Measurements from ENCODE around the gene EGFL8.

EGFL8 gene

DNA sequence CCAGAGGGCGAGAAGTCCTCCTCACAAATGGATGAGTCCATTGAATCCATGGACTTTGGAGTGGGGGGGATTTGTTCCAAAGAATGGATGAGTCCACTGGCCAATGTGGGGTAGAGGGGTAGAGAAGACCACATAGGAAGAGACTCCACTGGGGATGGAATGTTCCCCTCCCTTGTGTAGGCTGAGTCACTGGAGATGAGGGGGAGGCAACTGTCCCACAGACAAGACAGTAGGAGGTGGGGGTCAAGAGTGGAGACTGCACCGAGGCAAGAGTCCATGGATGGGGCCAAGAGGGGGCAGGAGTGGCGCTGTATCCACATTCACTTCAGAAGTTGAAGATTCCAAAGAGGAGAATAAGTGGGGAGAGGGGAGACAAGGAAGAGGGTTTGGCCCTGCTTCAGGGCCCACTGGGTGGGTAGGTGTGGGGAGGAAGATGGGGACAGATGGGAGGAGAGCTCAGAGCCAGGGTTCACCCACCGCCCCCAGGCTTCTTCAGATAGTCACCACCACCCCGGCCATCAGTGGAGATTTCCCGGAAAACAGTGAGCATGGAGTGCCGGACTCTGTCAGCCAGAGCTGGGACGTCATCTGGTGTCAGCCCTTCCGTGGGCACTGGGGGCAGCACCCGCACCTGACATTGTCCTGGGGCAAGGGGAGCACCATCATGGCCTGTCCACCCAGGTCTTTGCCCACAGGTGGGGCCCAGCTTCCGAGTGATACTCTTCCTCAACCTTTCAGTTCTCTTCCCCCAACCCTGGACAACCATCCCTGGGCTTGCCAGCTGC lies 4.6 kb downstream of the EGFL8 start:
- DNase-seq: no peak

DNA sequence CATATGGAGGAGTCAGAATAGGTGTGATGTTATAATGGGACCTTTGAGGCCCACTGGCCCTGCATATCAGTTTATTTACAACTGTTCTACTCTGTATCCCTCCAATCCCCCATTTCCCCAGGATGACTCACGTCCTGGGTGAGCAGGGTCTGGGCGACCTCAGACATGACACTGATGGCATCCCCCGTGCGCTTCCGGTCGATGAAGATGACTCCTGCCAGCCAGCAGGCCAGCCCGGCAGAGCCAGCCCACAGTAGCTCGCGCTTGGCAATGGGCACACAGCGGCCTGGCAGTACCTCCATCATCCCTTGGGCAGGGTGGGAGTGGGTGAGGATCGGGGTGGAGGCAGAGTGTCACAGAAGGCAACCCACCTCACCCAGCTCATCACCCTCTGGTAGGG lies 5.9 kb downstream of the EGFL8 start:
- no peak for DNase-seq

DNA sequence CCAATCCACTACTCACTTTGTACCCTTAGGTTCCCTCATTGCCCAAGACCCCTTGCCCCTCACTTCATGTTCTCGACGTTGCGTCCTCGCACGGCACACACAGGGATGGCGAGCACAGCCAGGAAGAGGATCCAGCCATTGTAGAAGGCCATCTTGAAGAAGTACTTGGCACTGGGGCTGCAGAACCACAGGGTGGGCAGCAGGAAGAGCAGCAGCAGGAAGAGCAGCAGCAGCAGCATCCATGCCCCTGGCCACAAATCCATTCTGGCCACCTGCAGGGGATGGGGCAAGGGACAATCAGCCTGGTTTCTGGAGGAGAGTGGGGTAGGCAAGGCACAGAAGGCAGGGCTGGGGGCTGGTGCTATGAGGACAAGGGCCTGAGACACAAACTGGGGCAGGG lies 6.8 kb downstream of the EGFL8 start:
- no peak for DNase-seq

DNA sequence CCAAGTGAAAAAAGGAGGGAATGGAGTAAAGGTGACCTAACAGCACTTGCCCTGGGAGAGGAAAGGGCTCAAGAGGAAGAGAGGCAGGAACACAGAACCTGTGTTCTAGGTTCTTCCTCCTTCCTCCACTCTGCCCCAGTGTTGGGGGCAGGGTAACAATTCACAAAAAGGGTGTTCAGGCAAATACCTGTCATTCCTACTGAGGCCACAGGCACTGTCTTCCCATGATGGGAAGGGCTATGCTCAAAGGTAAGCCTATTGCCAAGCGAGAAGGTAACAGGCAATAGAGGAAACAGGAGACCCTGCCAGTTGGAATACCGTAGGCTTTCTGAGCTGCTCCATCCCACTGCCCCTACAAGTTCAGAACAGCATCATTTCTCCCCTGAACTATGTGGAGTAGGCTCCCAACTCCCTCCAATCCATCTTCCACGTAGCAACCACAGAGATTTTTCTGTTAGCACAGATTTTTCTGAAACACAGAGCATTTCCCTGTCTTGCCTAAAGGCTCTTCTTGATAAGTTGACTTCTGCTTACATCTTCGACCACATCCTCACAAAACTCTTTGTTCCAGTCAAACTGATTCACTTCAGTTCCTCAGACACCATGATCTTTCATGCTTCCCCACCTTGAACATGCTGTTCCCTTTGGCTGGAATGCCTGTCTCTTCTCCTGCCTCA lies 8.8 kb downstream of the EGFL8 start:
- DNase-seq: no peak

DNA sequence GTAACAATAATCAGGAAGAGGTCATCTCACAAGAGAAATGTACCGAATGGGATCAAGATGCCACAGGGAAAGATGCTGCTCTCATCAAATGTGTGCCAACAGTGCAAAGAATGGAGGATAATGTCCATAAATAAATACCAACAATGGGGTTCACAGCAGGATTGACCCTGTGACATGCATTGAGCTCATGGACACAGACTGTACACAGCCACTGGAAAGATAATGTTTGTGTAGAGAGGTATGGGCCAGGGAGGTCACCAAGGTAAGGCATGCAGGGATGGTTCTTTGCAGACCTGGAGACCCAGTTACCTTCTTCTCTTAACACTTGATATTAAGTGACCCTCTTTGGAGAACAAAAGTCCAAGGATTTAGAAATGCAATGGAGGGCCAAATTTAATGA lies 10.0 kb downstream of the EGFL8 start:
- no peak for DNase-seq

DNA sequence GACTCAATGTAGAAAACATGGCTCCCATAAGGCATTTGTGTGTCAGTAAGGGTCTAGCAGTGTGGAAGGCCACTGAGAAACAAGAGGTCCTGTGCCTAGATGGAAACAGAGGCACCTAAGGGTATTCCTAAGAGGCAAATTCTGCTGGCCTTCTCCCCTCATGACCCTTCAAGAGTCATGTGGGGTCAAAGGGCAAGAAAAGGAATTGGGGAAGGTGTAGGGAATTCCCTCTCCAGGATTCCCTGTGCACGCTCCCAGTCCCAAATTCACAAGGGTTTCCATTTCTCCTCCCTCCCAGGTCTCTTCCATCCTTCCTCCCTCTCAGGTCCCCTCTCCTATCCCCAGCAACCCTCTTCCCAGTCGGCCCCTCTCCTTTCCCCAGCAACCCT lies 10.9 kb downstream of the EGFL8 start:
- DNase-seq: no peak

DNA sequence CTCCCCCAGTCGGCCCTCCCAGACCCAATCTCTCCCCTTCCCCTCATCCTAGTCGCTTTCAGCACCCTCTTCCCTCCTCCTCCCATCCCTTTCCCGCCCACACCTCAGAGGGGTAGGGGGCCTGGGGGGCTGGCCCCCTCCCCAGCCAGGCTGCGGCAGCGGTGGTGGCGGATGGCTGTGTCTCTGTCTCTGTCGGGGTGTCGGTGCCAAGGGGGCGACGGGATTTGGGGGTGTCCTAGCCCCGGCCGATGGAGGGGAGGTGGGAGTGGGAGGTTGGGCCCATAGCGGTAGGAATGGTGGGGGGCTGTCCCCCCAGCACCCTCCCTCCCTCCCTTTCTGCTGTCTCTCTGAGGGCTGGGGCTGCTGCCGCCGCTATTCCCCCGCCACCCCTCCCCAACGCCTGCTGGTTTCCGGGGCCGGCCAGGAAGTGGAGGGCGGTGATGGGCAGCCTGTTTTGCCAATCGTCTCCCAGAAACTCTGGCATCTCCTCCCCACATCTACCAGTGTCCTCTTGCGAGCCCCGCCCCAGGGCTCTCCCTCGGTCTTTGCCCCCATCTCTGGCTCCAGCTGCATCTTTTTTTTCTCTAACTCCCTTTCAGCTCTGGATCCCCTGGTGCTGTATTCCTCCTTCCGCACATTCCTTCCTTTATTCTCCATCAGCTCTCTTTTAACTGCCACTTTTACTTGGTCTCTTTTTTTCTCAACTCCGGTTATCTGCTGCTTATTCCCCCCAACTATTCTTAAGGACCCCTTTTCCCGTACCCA lies 11.5 kb downstream of the EGFL8 start, which contains the start of gene AGPAT1:
Gene AGPAT1 (minus strand): TSS at position 374 of the 765 bp plus-strand sequence. CDS start 4,588 bp downstream, outside the sequence.
- DNase-seq: peak; percentile 92

DNA sequence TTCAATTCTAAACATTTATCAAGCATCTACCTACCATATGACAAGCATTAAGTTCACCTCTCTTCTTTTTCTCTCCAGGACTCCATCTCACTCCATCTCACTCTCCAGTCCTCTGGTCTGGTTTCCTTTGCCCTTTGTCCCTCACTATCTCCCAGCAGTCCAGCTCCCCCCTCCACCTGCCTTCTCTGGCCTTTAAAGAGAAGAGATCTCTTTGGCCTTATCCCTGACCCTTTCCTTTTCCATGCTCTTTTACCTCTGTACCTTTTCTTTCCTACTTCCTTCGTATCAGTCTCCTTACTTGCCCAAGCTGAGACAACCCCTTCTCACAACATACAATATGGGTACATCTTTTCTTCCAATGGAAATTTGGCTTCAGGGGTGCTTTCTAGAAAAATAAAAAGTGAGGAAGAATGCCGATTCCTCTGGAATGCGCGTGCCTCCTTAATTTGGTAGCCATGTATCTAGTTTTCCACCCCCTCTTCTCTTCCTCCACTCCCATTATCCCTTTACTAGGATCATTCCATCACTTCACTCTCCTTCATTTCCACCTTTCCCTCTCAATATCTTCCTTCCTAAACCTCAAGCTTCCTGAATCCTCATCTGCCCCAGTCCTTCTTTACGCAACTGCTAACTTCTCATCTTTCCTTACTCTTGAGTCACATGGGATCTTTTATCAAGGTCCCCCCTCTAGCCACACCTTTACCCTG lies 12.2 kb downstream of the EGFL8 start:
- no peak for DNase-seq

DNA sequence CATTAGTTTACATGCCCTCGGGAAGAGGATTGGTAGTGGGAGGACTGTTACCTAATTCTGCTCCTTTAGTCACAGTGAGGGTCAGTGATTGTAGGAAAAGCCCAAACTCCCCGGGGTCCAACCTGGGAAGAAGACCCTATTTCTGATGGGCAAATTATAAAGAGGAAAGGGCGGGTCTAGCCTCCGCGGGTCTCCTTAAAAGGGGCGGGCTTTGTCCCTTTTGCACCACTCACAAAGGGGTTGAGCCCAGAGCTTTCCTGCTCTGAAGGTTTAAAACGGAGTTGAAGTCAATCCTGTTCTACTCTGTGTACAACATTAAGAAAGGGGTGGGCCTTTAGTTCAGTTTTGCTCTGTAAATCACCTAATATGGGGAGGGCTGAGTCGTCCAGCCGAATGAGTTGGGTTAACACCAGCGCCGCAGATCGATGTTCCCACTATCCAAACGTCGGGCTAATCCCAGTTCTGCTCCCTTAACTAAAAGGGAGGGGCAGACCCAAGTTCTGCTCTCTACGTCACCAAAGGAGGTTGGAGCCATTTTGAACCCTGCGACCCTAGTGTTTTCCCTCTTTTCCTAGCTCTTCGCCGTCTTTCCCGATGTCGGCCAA lies 12.9 kb downstream of the EGFL8 start:
- DNase-seq: peak; percentile 43

DNA sequence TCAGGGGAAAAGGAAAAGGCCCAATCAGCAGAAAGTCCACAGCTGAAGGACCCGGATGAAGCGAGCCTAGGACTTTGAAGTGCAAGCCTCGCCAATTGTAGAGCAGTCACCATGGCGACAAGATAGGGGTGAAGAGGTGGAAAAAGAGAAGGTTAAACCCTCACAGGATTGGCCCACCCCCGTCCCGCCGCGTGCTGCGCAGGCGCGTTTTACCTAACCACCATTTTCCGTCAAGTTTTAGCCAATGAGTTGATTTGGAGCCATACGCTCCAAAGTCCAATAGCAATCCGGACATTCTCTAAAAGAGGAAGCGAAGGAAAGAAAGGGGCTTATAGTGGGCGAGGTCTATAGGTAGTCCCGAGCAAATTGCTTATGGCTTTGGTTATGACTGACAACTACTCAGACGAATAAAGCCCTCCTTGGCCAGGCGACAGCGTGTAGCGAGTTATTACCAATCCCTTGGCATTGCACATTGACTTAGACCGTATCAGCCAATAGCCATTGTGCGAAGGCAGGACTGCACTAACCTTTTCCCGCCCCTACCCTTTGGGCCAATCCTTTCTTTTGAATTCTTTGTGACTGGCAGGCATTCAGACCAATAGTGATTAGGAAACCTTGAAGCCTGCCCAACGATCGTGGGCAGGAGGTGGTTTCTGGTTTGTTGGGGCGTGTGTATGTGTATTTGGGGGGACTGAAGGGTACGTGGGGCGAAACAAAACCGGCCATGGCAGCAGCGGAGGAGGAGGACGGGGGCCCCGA lies 13.6 kb downstream of the EGFL8 start, which contains the start of gene RNF5:
Gene RNF5 (plus strand): TSS at position 618 of the 759 bp plus-strand sequence. CDS start 107 bp downstream, at position 725.
- peak; percentile 100 for DNase-seq

DNA sequence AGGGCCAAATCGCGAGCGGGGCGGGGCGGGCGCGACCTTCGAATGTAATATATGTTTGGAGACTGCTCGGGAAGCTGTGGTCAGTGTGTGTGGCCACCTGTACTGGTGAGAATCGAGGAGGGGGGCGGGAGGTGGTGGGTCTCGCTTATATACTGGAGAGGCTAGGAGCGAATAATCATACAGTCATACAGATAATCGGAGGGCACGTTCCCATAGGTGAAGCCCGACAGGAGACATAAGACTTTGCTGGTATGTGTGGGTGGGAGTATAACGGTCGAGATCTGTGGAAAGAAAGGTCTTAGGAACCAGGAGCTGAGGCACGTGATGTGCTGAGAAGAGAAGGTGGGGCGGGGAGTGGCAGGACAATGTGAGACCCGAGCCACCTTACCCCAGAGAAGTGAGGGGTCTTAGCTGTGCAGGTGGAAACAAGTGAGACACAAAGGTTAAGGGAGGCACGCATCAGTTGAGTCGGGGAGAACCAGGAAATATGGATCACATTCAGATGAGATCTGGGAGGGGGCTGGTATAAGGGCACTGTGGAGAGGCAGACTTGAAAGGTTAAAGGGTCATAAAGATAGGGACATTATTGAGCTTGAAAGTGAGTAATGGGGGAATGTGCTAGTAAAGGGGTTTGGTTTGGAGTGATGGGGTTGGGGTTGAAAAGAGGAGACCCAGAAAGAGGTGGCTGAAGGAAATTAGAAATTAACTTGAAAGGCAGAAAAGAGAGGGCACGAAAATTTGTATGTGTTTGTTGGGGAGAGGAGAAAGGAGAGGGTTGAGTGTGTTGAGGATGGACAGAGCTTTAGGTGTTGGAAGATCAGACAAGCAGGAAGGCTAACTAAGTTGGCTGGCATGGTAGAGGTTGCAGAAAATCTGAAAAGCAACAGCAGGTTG lies 14.4 kb downstream of the EGFL8 start:
- DNase-seq: no peak

DNA sequence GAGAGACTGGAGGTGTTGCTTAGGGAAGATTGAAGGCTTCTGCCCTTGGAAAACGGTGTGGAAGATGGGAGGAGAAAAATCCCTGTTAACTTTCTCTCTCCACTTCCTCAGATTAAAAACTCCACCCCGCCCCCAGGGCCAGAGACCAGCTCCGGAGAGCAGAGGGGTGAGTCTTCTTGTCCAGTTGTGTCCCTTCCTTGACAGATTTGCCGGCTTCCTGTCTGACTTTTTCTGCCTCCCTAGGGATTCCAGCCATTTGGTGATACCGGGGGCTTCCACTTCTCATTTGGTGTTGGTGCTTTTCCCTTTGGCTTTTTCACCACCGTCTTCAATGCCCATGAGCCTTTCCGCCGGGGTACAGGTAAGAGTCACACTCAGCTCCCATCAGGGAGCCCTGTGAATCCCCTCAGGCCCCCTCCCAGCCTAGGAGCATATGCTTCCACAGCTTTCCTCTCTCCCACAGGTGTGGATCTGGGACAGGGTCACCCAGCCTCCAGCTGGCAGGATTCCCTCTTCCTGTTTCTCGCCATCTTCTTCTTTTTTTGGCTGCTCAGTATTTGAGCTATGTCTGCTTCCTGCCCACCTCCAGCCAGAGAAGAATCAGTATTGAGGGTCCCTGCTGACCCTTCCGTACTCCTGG lies 15.5 kb downstream of the EGFL8 start:
- DNase-seq: no peak

DNA sequence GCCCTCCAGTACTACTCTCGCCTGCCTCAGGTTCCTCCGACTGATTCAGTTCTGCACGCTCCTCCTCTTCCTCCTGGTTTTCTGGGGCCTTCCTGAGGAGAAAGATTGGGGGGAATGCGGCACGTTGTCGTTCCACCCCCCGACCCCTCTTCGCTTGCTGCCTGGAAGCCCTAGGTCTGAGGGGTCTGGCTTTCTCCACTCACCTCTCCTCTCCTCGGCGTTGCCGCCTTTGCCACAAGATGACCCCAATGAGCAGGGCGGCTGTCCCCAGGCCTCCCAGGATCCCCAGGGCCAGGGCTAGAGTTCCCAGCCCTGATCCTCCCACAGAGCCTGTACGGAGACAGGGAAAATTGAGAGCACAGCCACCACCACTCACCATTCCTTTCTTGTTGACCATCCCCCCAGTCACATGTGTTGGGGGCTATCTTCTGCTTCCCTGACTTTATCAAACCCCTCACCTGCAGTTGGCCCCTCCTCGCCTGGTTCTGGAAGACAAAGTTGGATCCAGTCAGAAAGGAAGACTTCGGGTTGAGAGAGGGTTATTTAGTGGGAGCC lies 16.8 kb downstream of the EGFL8 start:
- DNase-seq: no peak

DNA sequence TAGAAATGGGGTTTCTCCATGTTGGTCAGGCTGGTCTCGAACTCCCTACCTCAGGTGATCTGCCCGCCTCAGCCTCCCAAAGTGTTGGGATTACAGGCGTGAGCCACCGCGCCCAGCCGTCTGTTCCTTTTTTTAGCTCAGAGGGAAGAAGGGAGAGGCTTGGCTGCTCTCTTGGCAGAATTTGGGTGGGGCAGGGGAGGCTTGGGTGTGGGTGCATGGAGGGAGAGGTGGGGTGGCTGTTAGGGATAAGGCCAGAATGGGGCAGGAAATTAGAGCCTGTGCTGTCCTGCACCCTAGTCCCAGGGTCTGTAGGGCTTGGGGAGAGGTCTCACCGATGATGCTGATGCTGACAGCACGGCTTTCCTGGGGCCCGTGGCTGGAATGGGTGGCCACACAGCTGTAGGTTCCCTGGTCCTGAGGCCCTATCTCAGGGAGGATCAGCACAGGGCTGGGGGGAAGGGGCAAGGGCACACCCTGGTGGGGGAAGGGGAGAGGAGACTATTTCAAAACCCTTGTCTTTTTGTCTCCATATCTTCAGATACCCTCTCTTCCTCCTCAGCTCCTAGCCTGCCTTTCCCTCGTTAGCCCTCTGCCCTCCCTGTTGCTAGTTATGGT lies 17.6 kb downstream of the EGFL8 start:
- DNase-seq: no peak

DNA sequence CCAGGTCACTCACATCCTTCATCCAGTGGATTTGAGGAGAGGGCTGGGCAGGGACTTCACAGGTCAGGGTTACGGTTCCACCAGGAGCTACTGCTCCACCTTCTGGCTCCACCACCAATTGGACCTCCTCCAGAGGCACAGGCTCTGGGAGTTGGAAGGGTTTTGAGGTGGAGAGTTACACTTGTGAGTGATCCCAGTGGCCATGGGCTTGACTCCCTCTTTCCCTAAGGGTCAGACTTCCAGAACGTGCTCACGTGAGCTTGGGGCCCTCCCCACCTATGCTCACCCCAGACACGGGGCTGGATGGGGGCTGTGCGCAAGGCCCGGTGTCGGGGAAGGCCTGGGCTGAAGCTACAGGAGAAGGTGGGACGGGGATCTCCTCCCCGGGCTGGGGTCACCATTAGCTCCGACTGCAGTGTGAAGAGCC lies 18.2 kb downstream of the EGFL8 start:
- DNase-seq: no peak

DNA sequence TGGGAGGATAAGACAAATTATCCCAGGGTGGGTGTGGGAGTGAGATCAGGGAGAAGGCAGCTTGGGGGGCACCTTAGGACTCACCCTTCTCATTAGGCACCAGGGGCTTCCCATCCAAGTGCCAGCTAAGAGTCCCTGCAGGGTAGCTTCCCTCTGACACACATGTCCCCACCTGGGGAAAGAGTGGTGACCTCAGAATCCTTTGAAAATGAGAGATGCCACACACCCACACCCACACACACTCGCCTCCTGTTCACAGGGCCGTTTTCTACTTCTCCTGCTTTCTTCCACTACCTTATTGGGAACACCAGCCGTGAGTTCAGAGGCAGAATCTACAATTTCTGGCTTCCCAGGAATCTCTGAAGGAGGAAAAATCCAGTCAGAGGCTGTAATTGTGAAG lies 18.6 kb downstream of the EGFL8 start:
- no peak for DNase-seq

DNA sequence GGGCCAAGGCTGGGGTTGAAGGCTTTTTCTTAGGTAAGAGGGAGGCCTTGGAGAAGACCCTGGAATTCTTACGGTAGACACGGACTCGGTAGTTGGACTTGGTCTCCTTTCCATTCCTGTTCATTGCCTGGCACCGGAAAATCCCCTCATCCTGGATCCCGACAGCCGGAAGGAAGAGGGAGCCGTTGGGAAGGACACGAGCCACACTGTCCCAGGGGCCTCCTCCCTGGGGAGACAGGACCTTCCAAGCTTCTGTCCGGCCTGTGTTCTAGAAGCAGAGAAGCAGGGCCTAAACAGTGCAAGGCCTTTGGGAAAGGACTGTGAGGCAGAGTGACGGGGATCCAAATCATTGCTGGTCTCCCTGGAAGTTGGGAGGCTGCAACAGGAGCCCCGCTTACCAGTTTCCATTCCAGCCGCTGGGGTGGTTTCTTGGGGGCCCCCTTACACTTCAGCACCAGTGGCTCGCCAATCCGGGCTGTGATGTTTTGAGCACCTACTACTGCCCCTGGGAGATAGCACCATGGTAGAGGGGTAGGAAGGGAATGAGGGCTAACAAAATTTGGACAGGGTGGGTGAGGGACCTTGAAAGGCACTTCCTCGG lies 19.2 kb downstream of the EGFL8 start:
- no peak for DNase-seq

DNA sequence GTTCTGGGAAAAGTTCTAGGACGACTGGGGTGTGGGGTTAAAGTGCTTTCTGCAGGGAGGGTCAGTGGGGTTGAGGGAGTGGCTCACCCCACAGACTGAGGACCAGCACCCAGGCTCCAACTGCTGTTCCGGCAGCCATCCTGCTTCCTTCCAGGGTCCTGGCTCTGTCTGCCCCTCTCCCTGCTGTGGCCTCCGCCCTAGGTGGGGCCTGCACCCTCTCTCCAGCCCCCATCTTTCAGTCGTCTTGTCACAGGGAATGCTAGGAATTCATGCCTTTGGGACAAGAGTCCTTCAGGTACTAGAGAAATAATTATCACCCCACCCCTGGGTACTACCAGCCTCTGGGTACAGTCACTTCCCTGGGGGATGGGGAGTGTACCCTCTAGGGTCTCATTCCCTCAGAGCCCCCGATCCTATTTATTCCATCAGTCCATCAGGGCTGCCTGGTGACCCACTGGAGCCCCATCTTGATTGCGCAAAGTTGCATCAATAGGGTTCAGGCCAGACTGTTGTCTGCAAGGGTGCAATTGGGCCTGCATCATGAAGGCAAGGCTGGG lies 19.8 kb downstream of the EGFL8 start, which contains the start of gene AGER:
Gene AGER (minus strand): TSS at position 170 of the 557 bp plus-strand sequence. CDS start 31 bp downstream, at position 139.
- no peak for DNase-seq
